Lung (tissue), 12 donors: ENCODE results near the gene GDF7. TPM values are rescaled to one million over a fixed set of nuclear protein-coding genes. Genes with fewer than 3 reads are reported as not detected.

ENCODE experiments used
- ATAC-seq: fragments of 200-7000 bp; cut with Tn5 transposase; one replicate; pipeline ENCODE4 v1.9.1; 2020; ENCODE audit warnings: moderate number of reproducible peaks; ENCODE audit not compliant: insufficient read depth, low FRiP score
- DNase-seq, 3 donors: peaks; one replicate each; pipeline ENCODE4 v3.0.0-alpha.2; 2013 to 2017
- H3K27ac ChIP-seq, 2 donors: one replicate each; pipeline ENCODE4 v1.5.1; 2013; ENCODE audit warnings: mild to moderate bottlenecking in 2 of 2, moderate library complexity in 2 of 2, control low read depth in 1 of 2, inconsistent platforms in 1 of 2, low read depth in 1 of 2, low read length in 1 of 2
- H3K27me3 ChIP-seq, 3 donors: one replicate each; pipeline ENCODE4 v1.5.1; 2013; ENCODE audit warnings: low read length in 2 of 3; ENCODE audit not compliant: control insufficient read depth in 3 of 3, insufficient read depth in 3 of 3
- H3K36me3 ChIP-seq, 4 donors: one replicate each; pipeline ENCODE4 v1.5.1; 2013; ENCODE audit warnings: low read length in 4 of 4, mild to moderate bottlenecking in 1 of 4, moderate library complexity in 1 of 4; ENCODE audit not compliant: control insufficient read depth in 4 of 4, insufficient read depth in 4 of 4
- H3K4me1 ChIP-seq, 5 donors: one replicate each; pipeline ENCODE4 v1.5.1; 2013; ENCODE audit warnings: low read length in 5 of 5, mild to moderate bottlenecking in 2 of 5, moderate library complexity in 1 of 5; ENCODE audit not compliant: control insufficient read depth in 5 of 5, insufficient read depth in 5 of 5
- H3K4me3 ChIP-seq: one replicate; pipeline ENCODE4 v1.5.1; 2013; ENCODE audit warnings: mild to moderate bottlenecking, control low read depth, moderate library complexity
- H3K9ac ChIP-seq, 2 donors: one replicate each; pipeline ENCODE4 v1.5.1; 2013; ENCODE audit warnings: low read length in 2 of 2, control low read depth in 1 of 2; ENCODE audit not compliant: insufficient read depth in 1 of 2
- H3K9me3 ChIP-seq, 4 donors: one replicate each; pipeline ENCODE4 v1.5.1; 2013; ENCODE audit warnings: low read length in 3 of 4, mild to moderate bottlenecking in 1 of 4, moderate library complexity in 1 of 4; ENCODE audit not compliant: control insufficient read depth in 4 of 4, insufficient read depth in 3 of 4
- WGBS, 2 donors: extraction: QIAGEN DNeasy Blood & Tissue Kit; methylation state at CpG; one replicate each; pipeline ENCODE4 v1.1.7; 2013; 5-methylcytosine and 5-hydroxymethylcytosine counted together
- polyA plus RNA-seq, 2 donors: library from polyadenylated mRNA; stranded (reverse); fragments of 200-250 nt; gene quantifications; one replicate each; pipeline ENCODE4 v1.2.1, GENCODE V29; 2013
- total RNA-seq, 2 donors: library from RNA; depleted of rRNA in 1 of 2; stranded (reverse); fragments of >200 nt in 1 of 2; gene quantifications; one replicate each; pipeline ENCODE4 v1.2.1, GENCODE V29; 2014 to 2021
- TF ChIP-seq, protein P1 (sequence below): IDR thresholded peaks from 2 replicates; pipeline ENCODE4 v1.5.1; 2012; ENCODE audit warnings: mild to moderate bottlenecking; ENCODE audit errors: control extremely low read depth, extremely low read depth
- donor health status: control.
- donor health status: control.
- donor health status: Bipolar disorder and iron deficiency.
- donor health status: healthy.
- donor health status: DM: yes; HTN: yes; CAD: no.

Gene GDF7
- total and polyA plus RNA-seq, 4 donors, result 0.10 to 0.54 (median 0.31) TPM

GRCh38 chr2:20728114-20728758, 61.3 kb downstream of the GDF7 start:
- Histone ChIP-seq H3K4me3 (no peak overlapping the region), H3K4me1 (peaks cover 0 to 3% (median 0%) of the 10 kb centered on the region in 5 donors), H3K9me3 (no peaks in the 10 kb centered on the region), H3K36me3 (peaks cover 0 to 5% (median 3%) of the 10 kb centered on the region in 4 donors), H3K27ac (peak overlapping the region in 1 of 2 donors; percentile 66), H3K27me3 (no peaks in the 10 kb centered on the region), H3K9ac (no peak overlapping the region)
- TF ChIP-seq, protein P1, sequence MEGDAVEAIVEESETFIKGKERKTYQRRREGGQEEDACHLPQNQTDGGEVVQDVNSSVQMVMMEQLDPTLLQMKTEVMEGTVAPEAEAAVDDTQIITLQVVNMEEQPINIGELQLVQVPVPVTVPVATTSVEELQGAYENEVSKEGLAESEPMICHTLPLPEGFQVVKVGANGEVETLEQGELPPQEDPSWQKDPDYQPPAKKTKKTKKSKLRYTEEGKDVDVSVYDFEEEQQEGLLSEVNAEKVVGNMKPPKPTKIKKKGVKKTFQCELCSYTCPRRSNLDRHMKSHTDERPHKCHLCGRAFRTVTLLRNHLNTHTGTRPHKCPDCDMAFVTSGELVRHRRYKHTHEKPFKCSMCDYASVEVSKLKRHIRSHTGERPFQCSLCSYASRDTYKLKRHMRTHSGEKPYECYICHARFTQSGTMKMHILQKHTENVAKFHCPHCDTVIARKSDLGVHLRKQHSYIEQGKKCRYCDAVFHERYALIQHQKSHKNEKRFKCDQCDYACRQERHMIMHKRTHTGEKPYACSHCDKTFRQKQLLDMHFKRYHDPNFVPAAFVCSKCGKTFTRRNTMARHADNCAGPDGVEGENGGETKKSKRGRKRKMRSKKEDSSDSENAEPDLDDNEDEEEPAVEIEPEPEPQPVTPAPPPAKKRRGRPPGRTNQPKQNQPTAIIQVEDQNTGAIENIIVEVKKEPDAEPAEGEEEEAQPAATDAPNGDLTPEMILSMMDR, result no peak
- 28 to 30% methylated on average over 4 of the region's 4 CpGs for WGBS, 2 donors
- ATAC-seq (peak; percentile 58), DNase-seq (peak in 2 of 3 donors; percentile 12 to 29)

Other genes starting within 250 kb of the GDF7 start
- gene RHOB, start 220.1 kb upstream of the GDF7 start, total RNA-seq, result 100 to 1,000 TPM; 239 to 258 TPM
- gene RHOB, start 220.1 kb upstream of the GDF7 start, polyA plus RNA-seq, result 100 to 1,000 TPM in 1 of 2 donors, 10 to 100 TPM in 1; 93.2 to 354 TPM
- gene HS1BP3, start 16.0 kb upstream of the GDF7 start, total RNA-seq, result 10 to 100 TPM; 25.4 to 38.1 TPM
- 10 to 100 TPM; 28.8 to 41.4 TPM for gene HS1BP3, start 16.0 kb upstream of the GDF7 start, polyA plus RNA-seq
- 10 to 100 TPM; 13.7 to 30.8 TPM for gene LDAH, start 156.0 kb downstream of the GDF7 start, total RNA-seq
- gene LDAH, start 156.0 kb downstream of the GDF7 start, polyA plus RNA-seq, result 1 to 10 TPM; 5.0 to 9.3 TPM